Keratinocyte (primary cell): ENCODE measurements around the gene NUP107.

Experiments
- EZH2 ChIP-seq: IDR thresholded peaks from one replicate; pipeline ENCODE4 v1.6.1; 2012; ENCODE audit warnings: inconsistent platforms, mild to moderate bottlenecking, low read length, moderate library complexity
- TF ChIP-seq, protein P1 (sequence below), 3 experiments: IDR thresholded peaks in 1 of 3; conservative IDR thresholded peaks in 1 of 3; optimal IDR thresholded peaks in 1 of 3; 2 replicates in 2 of 3; 3 replicates in 1 of 3; pipeline versions ENCODE3 to v1.5.1; 2011; ENCODE audit warnings: low read length in 3 of 3, mild to moderate bottlenecking in 3 of 3, moderate library complexity in 2 of 3, control low read depth in 1 of 3, inconsistent platforms in 1 of 3; ENCODE audit not compliant: insufficient read depth in 2 of 3; ENCODE audit errors: extremely low read depth in 1 of 3

DNA sequence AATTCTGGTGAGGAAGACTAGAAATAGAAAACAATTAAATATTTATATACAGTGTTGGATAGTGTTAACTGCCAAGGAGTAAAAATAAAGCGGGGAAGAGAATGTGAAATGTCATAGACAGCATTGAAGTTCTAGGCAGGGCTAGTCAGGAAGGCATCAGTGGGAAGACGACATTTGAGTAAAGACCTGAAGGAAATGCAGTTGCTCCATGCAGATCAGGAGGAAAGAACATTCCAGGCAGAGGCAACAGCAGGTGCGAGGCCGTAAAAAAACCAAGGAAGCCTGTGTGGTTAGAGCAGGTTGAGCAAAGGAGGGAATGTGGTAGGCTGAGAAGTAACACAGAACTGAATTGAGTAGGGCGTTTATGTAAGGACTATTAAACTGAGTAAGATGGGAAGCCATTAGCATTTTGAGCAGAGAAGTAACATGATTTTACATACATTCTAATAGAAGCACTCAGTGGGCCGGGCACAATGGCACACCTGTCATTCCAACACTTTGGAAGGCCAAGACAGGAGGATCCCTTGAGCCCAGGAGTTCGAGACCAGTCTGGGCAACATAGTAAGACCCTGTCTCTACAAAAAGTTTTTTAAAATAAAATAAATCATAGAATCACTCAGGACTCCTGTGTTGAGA is 74.1 kb downstream of the NUP107 start:
- TF ChIP-seq, protein P1, sequence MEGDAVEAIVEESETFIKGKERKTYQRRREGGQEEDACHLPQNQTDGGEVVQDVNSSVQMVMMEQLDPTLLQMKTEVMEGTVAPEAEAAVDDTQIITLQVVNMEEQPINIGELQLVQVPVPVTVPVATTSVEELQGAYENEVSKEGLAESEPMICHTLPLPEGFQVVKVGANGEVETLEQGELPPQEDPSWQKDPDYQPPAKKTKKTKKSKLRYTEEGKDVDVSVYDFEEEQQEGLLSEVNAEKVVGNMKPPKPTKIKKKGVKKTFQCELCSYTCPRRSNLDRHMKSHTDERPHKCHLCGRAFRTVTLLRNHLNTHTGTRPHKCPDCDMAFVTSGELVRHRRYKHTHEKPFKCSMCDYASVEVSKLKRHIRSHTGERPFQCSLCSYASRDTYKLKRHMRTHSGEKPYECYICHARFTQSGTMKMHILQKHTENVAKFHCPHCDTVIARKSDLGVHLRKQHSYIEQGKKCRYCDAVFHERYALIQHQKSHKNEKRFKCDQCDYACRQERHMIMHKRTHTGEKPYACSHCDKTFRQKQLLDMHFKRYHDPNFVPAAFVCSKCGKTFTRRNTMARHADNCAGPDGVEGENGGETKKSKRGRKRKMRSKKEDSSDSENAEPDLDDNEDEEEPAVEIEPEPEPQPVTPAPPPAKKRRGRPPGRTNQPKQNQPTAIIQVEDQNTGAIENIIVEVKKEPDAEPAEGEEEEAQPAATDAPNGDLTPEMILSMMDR (optimal IDR thresholded peaks at IDR 0.05 in 1 of 3, IDR thresholded peaks at IDR 0.05 in 1 of 3, conservative IDR thresholded peaks at IDR 0.05 in 1 of 3; ENCODE audit: extremely low read depth in 1 of 3, insufficient read depth in 2 of 3, low read length in 3 of 3) = no peak
- TF ChIP-seq EZH2 = no peak
